Liver (tissue), 9 donors: Measurements from ENCODE around the gene RPL31. TPM values are rescaled to one million over a fixed set of nuclear protein-coding genes. Genes with fewer than 3 reads are reported as not detected.

Source experiments
- DNase-seq: peaks from one replicate; pipeline ENCODE4 v3.0.0-alpha.2; 2017; ENCODE audit warnings: low spot score
- H3K27ac ChIP-seq, 2 donors: one replicate each; pipeline ENCODE4 v1.7.0; 2013; ENCODE audit warnings: inconsistent platforms in 2 of 2, low read length in 2 of 2, control low read depth in 1 of 2, low read depth in 1 of 2, mild to moderate bottlenecking in 1 of 2
- H3K27me3 ChIP-seq, 4 donors: one replicate each; pipeline versions ENCODE4 v1.6.1 to v1.7.0; 2013; ENCODE audit warnings: low read length in 3 of 4, inconsistent platforms in 1 of 4, mild to moderate bottlenecking in 1 of 4, moderate library complexity in 1 of 4; ENCODE audit not compliant: control insufficient read depth in 4 of 4, insufficient read depth in 4 of 4
- H3K36me3 ChIP-seq, 4 donors: one replicate each; pipeline versions ENCODE4 v1.6.1 to v1.7.0; 2013; ENCODE audit warnings: low read length in 3 of 4, mild to moderate bottlenecking in 3 of 4, low read depth in 1 of 4, moderate library complexity in 1 of 4; ENCODE audit not compliant: control insufficient read depth in 4 of 4, insufficient read depth in 3 of 4
- H3K4me1 ChIP-seq, 4 donors: one replicate each; pipeline versions ENCODE4 v1.6.1 to v1.7.0; 2013; ENCODE audit warnings: low read length in 3 of 4, mild to moderate bottlenecking in 3 of 4, moderate library complexity in 1 of 4; ENCODE audit not compliant: control insufficient read depth in 4 of 4, insufficient read depth in 4 of 4
- H3K4me3 ChIP-seq, 3 donors: one replicate each; pipeline versions ENCODE4 v1.6.1 to v1.7.0; 2013; ENCODE audit warnings: low read length in 3 of 3, control low read depth in 1 of 3, low read depth in 1 of 3, mild to moderate bottlenecking in 1 of 3
- H3K9ac ChIP-seq, 2 donors: one replicate each; pipeline ENCODE4 v1.7.0; 2013; ENCODE audit warnings: low read length in 2 of 2, mild to moderate bottlenecking in 2 of 2, moderate library complexity in 2 of 2, control low read depth in 1 of 2, low read depth in 1 of 2
- H3K9me3 ChIP-seq, 4 donors: one replicate each; pipeline versions ENCODE4 v1.6.1 to v1.7.0; 2013; ENCODE audit warnings: low read length in 3 of 4; ENCODE audit not compliant: control insufficient read depth in 4 of 4
- ATF3 ChIP-seq: IDR thresholded peaks from 2 replicates; pipeline ENCODE4 v1.6.1; 2016; ENCODE audit warnings: antibody characterized with exemption
- EGR1 ChIP-seq, 2 donors: IDR thresholded peaks; 2 replicates each; pipeline ENCODE4 v1.6.1; 2016 to 2018; ENCODE audit warnings: antibody characterized with exemption in 2 of 2, low read depth in 2 of 2
- FOXA1 ChIP-seq: IDR thresholded peaks from 2 replicates; pipeline ENCODE4 v1.6.1; 2016; ENCODE audit warnings: antibody characterized with exemption
- FOXA2 ChIP-seq: IDR thresholded peaks from 2 replicates; pipeline ENCODE4 v1.6.1; 2016; ENCODE audit warnings: antibody characterized with exemption
- GABPA ChIP-seq, 2 donors: IDR thresholded peaks in 1 of 2; conservative IDR thresholded peaks in 1 of 2; 2 replicates each; pipeline ENCODE4 v1.6.1; 2016; ENCODE audit warnings: antibody characterized with exemption in 2 of 2, mild to moderate bottlenecking in 1 of 2, moderate library complexity in 1 of 2
- HNF4A ChIP-seq, 2 donors: conservative IDR thresholded peaks; 2 replicates each; pipeline ENCODE4 v1.6.1; 2016; ENCODE audit warnings: antibody characterized with exemption in 2 of 2, mild to moderate bottlenecking in 2 of 2
- HNF4G ChIP-seq: IDR thresholded peaks from 2 replicates; pipeline ENCODE4 v1.6.1; 2016; ENCODE audit warnings: antibody characterized with exemption
- JUND ChIP-seq, 2 donors: IDR thresholded peaks; 2 replicates each; pipeline ENCODE4 v1.6.1; 2016; ENCODE audit warnings: antibody characterized with exemption in 2 of 2
- MAX ChIP-seq: IDR thresholded peaks from 2 replicates; pipeline ENCODE4 v1.6.1; 2016; ENCODE audit warnings: antibody characterized with exemption
- NR2F2 ChIP-seq: IDR thresholded peaks from 2 replicates; pipeline ENCODE4 v1.6.1; 2016; ENCODE audit warnings: antibody characterized with exemption
- RAD21 ChIP-seq, 2 donors: IDR thresholded peaks; 2 replicates each; pipeline ENCODE4 v1.6.1; 2016; ENCODE audit warnings: antibody characterized with exemption in 2 of 2, mild to moderate bottlenecking in 2 of 2
- RXRA ChIP-seq, 2 donors: IDR thresholded peaks; 2 replicates each; pipeline ENCODE4 v1.6.1; 2017 to 2018; ENCODE audit warnings: antibody characterized with exemption in 2 of 2, mild to moderate bottlenecking in 1 of 2
- SP1 ChIP-seq: IDR thresholded peaks from 2 replicates; pipeline ENCODE4 v1.6.1; 2018; ENCODE audit warnings: antibody characterized with exemption, mild to moderate bottlenecking
- TAF1 ChIP-seq: conservative IDR thresholded peaks from 2 replicates; pipeline ENCODE4 v1.6.1; 2016; ENCODE audit warnings: antibody characterized with exemption, mild to moderate bottlenecking
- YY1 ChIP-seq: IDR thresholded peaks from 2 replicates; pipeline ENCODE4 v1.6.1; 2016; ENCODE audit warnings: antibody characterized with exemption, mild to moderate bottlenecking
- ZBTB33 ChIP-seq: IDR thresholded peaks from 2 replicates; pipeline ENCODE4 v1.6.1; 2016; ENCODE audit warnings: antibody characterized with exemption
- WGBS: extraction: QIAGEN DNeasy Blood & Tissue Kit; methylation state at CpG from one replicate; pipeline ENCODE4 v1.1.7; 2013; 5-methylcytosine and 5-hydroxymethylcytosine counted together
- polyA plus RNA-seq, 2 donors: library from polyadenylated mRNA; stranded (reverse) in 1 of 2; unstranded in 1 of 2; fragments of 200-250 nt in 1 of 2; fragments of >200 nt in 1 of 2; fragmentation: Nextera tagmentation in 1 of 2; extraction: Ambion mirVana in 1 of 2; gene quantifications; one replicate each; pipeline versions ENCODE4 v1.2.1 to v1.2.3, GENCODE V29; 2013 to 2015
- total RNA-seq, 2 donors: library from RNA; depleted of rRNA; stranded (reverse); fragments of >200 nt; gene quantifications; one replicate each; pipeline ENCODE4 v1.2.3, GENCODE V29; 2014
- TF ChIP-seq, protein P1 (sequence below): IDR thresholded peaks from 2 replicates; pipeline ENCODE4 v1.6.1; 2016; ENCODE audit warnings: antibody characterized with exemption, mild to moderate bottlenecking
- TF ChIP-seq, protein P2 (sequence below): fragments of 150-350 bp; IDR thresholded peaks from 2 replicates; pipeline ENCODE4 v1.5.1; 2017; ENCODE audit warnings: improper control_type of control experiment, low read depth, low read length; ENCODE audit not compliant: missing input control
- donor health status: healthy.
- donor health status: healthy.
- donor health status: healthy.
- donor health status: healthy.
- donor health status: healthy.

Gene RPL31
- total and polyA plus RNA-seq, 4 donors: 220 to 1,995 (median 581) TPM

DNA sequence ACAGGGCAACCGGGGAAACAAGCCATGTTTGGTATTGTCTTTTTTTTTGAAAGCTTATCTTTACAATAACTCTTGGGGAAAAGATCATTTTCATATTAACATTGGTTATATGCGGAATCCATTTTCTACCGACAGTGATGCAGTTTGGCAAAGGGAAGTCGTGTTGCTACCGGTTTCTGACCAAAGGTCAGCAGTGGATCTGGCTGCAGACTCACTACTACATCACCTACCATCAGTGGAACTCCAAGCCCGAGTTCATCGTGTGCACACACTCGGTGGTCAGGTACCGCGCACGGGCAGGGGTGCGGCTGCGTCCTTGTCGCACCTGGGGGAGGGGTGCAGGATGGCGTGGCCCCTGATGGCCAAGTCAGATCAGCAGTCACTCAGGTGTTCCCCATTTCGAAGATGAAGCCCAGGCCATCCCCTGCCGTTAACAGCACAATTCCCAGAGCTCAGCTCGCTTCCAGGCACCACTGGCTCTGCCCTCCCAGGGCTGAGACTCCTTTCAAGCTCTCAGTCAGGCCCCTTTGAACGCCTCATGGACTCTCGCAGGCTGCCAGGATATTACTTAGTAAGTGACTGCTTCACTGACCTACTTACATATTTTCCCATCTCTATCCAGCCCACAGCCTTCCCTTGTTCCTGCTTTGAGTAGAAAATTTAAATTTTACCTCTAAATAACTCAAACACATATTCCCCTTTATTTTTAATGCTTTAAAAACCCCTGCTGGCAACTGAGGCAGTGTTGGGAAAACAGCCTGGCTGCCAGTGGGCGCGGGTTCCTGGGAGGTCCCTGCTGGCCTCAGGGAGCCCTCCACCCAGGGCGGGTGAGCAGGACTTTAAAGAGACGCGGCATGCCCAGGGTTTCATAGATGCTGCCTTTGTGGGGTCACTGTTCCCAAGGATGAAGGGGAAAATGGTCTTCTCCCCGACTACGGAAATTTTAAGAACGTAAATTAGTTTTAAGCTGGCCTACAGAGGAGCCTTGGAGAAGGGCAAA, 33.6 kb upstream of the RPL31 start:
- H3K4me1 ChIP-seq: no peaks in the 10 kb centered on the region
- no peak overlapping the region for H3K9ac ChIP-seq
- H3K9me3 ChIP-seq: no peaks in the 10 kb centered on the region
- TF ChIP-seq SP1 (no peak), MAX (no peak), RAD21 (IDR thresholded peaks at IDR 0.05) (no peak), TAF1 (no peak), NR2F2 (no peak), GABPA (IDR thresholded peaks at IDR 0.05 in 1 of 2, conservative IDR thresholded peaks at IDR 0.05 in 1 of 2) (no peak), HNF4A (conservative IDR thresholded peaks at IDR 0.05) (no peak), FOXA2 (no peak), FOXA1 (no peak), HNF4G (no peak), EGR1 (IDR thresholded peaks at IDR 0.05; ENCODE audit: low read depth in 2 of 2) (no peak), ATF3 (no peak), JUND (IDR thresholded peaks at IDR 0.05) (no peak)
- TF ChIP-seq, protein P1, sequence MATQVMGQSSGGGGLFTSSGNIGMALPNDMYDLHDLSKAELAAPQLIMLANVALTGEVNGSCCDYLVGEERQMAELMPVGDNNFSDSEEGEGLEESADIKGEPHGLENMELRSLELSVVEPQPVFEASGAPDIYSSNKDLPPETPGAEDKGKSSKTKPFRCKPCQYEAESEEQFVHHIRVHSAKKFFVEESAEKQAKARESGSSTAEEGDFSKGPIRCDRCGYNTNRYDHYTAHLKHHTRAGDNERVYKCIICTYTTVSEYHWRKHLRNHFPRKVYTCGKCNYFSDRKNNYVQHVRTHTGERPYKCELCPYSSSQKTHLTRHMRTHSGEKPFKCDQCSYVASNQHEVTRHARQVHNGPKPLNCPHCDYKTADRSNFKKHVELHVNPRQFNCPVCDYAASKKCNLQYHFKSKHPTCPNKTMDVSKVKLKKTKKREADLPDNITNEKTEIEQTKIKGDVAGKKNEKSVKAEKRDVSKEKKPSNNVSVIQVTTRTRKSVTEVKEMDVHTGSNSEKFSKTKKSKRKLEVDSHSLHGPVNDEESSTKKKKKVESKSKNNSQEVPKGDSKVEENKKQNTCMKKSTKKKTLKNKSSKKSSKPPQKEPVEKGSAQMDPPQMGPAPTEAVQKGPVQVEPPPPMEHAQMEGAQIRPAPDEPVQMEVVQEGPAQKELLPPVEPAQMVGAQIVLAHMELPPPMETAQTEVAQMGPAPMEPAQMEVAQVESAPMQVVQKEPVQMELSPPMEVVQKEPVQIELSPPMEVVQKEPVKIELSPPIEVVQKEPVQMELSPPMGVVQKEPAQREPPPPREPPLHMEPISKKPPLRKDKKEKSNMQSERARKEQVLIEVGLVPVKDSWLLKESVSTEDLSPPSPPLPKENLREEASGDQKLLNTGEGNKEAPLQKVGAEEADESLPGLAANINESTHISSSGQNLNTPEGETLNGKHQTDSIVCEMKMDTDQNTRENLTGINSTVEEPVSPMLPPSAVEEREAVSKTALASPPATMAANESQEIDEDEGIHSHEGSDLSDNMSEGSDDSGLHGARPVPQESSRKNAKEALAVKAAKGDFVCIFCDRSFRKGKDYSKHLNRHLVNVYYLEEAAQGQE: no peak
- TF ChIP-seq, protein P2, sequence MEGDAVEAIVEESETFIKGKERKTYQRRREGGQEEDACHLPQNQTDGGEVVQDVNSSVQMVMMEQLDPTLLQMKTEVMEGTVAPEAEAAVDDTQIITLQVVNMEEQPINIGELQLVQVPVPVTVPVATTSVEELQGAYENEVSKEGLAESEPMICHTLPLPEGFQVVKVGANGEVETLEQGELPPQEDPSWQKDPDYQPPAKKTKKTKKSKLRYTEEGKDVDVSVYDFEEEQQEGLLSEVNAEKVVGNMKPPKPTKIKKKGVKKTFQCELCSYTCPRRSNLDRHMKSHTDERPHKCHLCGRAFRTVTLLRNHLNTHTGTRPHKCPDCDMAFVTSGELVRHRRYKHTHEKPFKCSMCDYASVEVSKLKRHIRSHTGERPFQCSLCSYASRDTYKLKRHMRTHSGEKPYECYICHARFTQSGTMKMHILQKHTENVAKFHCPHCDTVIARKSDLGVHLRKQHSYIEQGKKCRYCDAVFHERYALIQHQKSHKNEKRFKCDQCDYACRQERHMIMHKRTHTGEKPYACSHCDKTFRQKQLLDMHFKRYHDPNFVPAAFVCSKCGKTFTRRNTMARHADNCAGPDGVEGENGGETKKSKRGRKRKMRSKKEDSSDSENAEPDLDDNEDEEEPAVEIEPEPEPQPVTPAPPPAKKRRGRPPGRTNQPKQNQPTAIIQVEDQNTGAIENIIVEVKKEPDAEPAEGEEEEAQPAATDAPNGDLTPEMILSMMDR: no peak
- H3K27ac ChIP-seq: no peak overlapping the region
- H3K36me3 ChIP-seq: peaks cover 0 to 21% (median 9%) of the 10 kb centered on the region in 4 donors
- no peak overlapping the region for H3K4me3 ChIP-seq
- WGBS: 86% methylated on average over 28 of the region's 28 CpGs
- H3K27me3 ChIP-seq: no peaks in the 10 kb centered on the region
- no peak for DNase-seq

DNA sequence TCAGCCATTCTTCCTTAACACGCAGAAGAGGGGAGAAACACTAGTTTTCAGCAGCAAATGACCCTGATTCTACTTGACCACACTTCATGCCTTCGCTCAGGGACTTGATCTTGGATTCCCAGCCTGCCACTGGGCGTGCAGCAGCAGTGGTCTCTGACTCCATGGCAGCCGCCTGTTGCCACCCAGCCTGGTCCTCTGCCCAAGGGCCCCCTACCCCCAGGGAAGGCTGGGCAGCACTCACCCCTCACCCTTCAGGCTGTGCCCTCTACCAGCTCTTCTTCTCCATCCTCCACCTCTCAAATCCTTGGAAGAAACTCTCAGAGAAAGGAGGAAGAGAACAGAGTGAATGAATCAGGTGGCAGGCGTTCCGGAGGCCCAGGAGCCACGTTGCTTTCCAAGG, 32.1 kb upstream of the RPL31 start:
- Histone ChIP-seq H3K4me3 (no peak overlapping the region), H3K9me3 (no peaks in the 10 kb centered on the region), H3K9ac (no peak overlapping the region), H3K27me3 (no peaks in the 10 kb centered on the region), H3K27ac (no peak overlapping the region), H3K4me1 (no peaks in the 10 kb centered on the region), H3K36me3 (peaks cover 0 to 30% (median 11%) of the 10 kb centered on the region in 4 donors)
- WGBS: 96% methylated on average over 7 of the region's 7 CpGs
- no peak for DNase-seq
- TF ChIP-seq HNF4G (no peak), YY1 (no peak), JUND (IDR thresholded peaks at IDR 0.05) (no peak), RXRA (IDR thresholded peaks at IDR 0.05) (no peak), NR2F2 (no peak), ZBTB33 (no peak), EGR1 (IDR thresholded peaks at IDR 0.05; ENCODE audit: low read depth in 2 of 2) (no peak), ATF3 (no peak), HNF4A (conservative IDR thresholded peaks at IDR 0.05) (no peak), MAX (no peak), RAD21 (IDR thresholded peaks at IDR 0.05) (no peak), TAF1 (no peak), GABPA (IDR thresholded peaks at IDR 0.05 in 1 of 2, conservative IDR thresholded peaks at IDR 0.05 in 1 of 2) (no peak)
- TF ChIP-seq, protein P1: no peak
